C4-2B (cell line): ENCODE measurements around the gene HERPUD2.
"Not testable (repeated sequence)": the region's sequence is repeated elsewhere in the genome, so short reads cannot be mapped to it uniquely, and the experiment has no call there.

ENCODE experiments used
- CTCF ChIP-seq: fragments of 450-650 bp; conservative IDR thresholded peaks from 2 replicates; pipeline ENCODE4 v1.5.1; 2017; ENCODE audit warnings: mild to moderate bottlenecking
- ZFX ChIP-seq: fragments of 450-650 bp; IDR thresholded peaks from 2 replicates; pipeline ENCODE4 v1.6.1; 2017

GRCh38 chr7:35660411-35660810, 34.5 kb downstream of the HERPUD2 start:
- TF ChIP-seq CTCF, ZFX: not testable (repeated sequence)
